Right lobe of liver (tissue), 6 donors: ENCODE data around the gene IL4I1. TPM values are rescaled to one million over a fixed set of nuclear protein-coding genes. Genes with fewer than 3 reads are reported as not detected.
"Not testable (repeated sequence)": the region's sequence is repeated elsewhere in the genome, so short reads cannot be mapped to it uniquely, and the experiment has no call there.

Source experiments
- ATAC-seq, 4 donors: fragments of 200-7000 bp; cut with Tn5 transposase; one replicate each; pipeline ENCODE4 v1.9.1; 2020; ENCODE audit warnings: mild to moderate bottlenecking in 4 of 4, moderate library complexity in 4 of 4
- DNase-seq, 3 donors: peaks; one replicate each; pipeline ENCODE4 v3.0.0-alpha.2; 2020
- H3K27ac ChIP-seq, 3 donors: fragments of 200-600 bp; one replicate each; pipeline ENCODE4 v1.8.0; 2022
- H3K27me3 ChIP-seq, 2 donors: fragments of 200-600 bp; one replicate each; pipeline ENCODE4 v1.8.0; 2022
- H3K36me3 ChIP-seq, 4 donors: fragments of 200-600 bp; sonication (generic) in 1 of 4; one replicate each; pipeline versions ENCODE4 v1.5.1 to v1.8.0; 2017 to 2022; ENCODE audit warnings: control low read depth in 1 of 4
- H3K4me1 ChIP-seq, 4 donors: fragments of 200-600 bp; sonication (generic) in 1 of 4; one replicate each; pipeline versions ENCODE4 v1.5.1 to v1.8.0; 2017 to 2022; ENCODE audit warnings: control low read depth in 1 of 4
- H3K4me3 ChIP-seq, 3 donors: fragments of 200-600 bp; one replicate each; pipeline ENCODE4 v1.8.0; 2022
- H3K9me3 ChIP-seq, 4 donors: fragments of 200-600 bp; sonication (generic) in 1 of 4; one replicate each; pipeline versions ENCODE4 v1.5.1 to v1.8.0; 2017 to 2022; ENCODE audit warnings: control low read depth in 1 of 4
- POLR2A ChIP-seq: fragments of 450-650 bp; IDR thresholded peaks from one replicate; pipeline ENCODE4 v1.6.1; 2017; ENCODE audit warnings: antibody characterized with exemption, mild to moderate bottlenecking
- WGBS: methylation state at CpG from one replicate; pipeline ENCODE4 v1.1.6; 2018; ENCODE audit warnings: low coverage, low lambda C conversion rate; ENCODE audit not compliant: insufficient coverage; ENCODE audit errors: missing lambda C conversion rate; 5-methylcytosine and 5-hydroxymethylcytosine counted together
- intact Hi-C, 2 donors: fragments of 100-400 bp; cut with DNase I; formaldehyde crosslinking; loops; one replicate each; pipeline versions ENCODE4 v1.11.2 to v1.14.1; 2022
- long read RNA-seq: library from polyadenylated mRNA; unstranded; transcript quantifications from one replicate; pipeline ENCODE4 v2.0.0, GENCODE V29; 2019
- total RNA-seq, 6 experiments: library from RNA; depleted of rRNA in 2 of 6; stranded (reverse); fragments of >200 nt in 2 of 6; fragmentation: NEBNext Ultra II Directional in 3 of 6; extraction: Animal tissue kit (Norgen Biotek cat#: 25700) in 3 of 6; gene quantifications; one replicate each; pipeline versions ENCODE4 v1.1.0 to v1.2.4, GENCODE V29; 2016 to 2023
- TF ChIP-seq, protein P1 (sequence below), 4 donors: fragments of 200-600 bp in 3 of 4; fragments of 450-650 bp in 1 of 4; IDR thresholded peaks; one replicate each; pipeline versions ENCODE4 v1.5.1 to v1.8.0; 2016 to 2022; ENCODE audit warnings: antibody characterized with exemption in 4 of 4, mild to moderate bottlenecking in 2 of 4
- donor health status: DM: no; HTN: yes; CAD: no.
- donor health status: DM: no; HTN: no; CAD: no.
- donor health status: DM: no; HTN: no; CAD: no.
- donor health status: DM: no; HTN: yes; CAD: no.
- donor health status: DM: no; HTN: yes; CAD: no.

IL4I1 gene
- total RNA-seq: 1 to 10 TPM in 2 of 6 experiments, under 1 TPM in 1, not detected in 3; 0.56 to 4.2 (median 1.0) TPM
- long read RNA-seq: 0 reads

DNA sequence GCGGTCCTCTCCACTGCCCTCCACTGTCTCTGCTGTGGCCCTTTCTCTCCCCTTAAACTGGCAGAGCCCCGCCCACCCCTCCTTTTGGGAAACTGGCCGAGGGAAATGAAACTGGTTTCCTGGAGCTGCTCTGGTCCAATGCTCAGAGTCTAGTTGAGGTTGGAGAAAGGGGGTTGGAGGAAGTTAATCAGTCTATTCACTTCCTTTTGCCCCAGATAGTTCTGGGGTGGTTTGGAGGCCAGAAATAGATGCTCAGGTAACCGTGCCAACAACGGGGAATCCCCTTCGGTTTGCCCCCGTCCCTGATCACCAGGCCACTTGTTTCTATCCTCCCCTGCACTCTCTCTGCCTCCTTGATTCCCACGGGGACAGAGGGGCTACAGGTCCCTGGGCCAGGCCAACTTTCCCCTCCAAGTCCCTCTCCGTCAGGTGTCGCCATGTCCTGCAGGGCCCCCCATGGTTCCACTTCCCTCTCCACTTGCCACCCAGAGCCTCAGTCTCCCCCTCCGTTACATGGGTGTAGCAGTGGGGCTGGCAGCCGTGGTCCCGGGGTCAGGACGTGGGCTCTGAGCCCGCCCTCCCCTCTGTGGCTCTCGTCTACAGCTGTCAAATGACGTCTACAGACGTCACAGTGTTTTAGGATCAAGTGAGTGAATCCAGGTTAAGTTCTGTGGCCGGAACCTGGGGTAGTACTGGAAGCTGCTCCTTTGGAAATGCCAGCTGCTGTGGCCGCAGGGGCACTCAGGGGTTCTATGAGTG, at the start of gene IL4I1:
Gene IL4I1 (minus strand): TSS at position 25 of the 759 bp plus-strand sequence. CDS start 727 bp downstream, outside the sequence.
- Histone ChIP-seq H3K4me3 (no peak within 1 kb of the TSS), H3K4me1 (no peaks in the 10 kb centered on the region), H3K9me3 (no peaks in the 10 kb centered on the region), H3K36me3 (no peaks in the 10 kb centered on the region), H3K27ac (peak within 1 kb of the TSS in 2 of 3 donors; percentile 24 to 57), H3K27me3 (no peaks in the 10 kb centered on the region)
- intact Hi-C loops: no loop called here
- DNase-seq (no peak), ATAC-seq (peak; percentile 35 to 69 (median 50))
- TF ChIP-seq, protein P1, sequence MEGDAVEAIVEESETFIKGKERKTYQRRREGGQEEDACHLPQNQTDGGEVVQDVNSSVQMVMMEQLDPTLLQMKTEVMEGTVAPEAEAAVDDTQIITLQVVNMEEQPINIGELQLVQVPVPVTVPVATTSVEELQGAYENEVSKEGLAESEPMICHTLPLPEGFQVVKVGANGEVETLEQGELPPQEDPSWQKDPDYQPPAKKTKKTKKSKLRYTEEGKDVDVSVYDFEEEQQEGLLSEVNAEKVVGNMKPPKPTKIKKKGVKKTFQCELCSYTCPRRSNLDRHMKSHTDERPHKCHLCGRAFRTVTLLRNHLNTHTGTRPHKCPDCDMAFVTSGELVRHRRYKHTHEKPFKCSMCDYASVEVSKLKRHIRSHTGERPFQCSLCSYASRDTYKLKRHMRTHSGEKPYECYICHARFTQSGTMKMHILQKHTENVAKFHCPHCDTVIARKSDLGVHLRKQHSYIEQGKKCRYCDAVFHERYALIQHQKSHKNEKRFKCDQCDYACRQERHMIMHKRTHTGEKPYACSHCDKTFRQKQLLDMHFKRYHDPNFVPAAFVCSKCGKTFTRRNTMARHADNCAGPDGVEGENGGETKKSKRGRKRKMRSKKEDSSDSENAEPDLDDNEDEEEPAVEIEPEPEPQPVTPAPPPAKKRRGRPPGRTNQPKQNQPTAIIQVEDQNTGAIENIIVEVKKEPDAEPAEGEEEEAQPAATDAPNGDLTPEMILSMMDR (IDR thresholded peaks at IDR 0.05): no peak
- TF ChIP-seq POLR2A: no peak
- WGBS: 28% methylated on average over 12 of the region's 20 CpGs

DNA sequence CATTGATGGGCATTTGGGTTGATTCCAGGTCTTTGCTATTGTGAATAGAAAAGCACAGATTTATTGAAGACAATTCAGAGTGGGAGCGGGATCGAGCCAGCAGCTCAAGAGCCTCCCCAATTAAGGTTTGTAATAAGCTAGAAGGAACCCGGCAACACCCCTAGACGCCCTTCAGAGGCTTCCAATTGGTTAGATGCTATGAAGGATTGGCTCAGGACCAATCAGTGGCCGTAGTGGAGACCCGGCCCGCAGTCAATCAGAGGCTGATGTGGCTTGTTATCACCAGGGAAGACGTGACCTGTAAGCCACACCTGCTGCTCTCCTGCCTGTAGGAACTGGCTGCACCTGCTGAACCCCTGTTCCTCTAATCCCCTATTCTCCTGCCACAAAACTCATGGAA, 49.7 kb upstream of the IL4I1 start:
- ATAC-seq: no peak

GRCh38 chr19:49944567-49944966, 47.9 kb upstream of the IL4I1 start:
- DNase-seq, intact Hi-C loops, H3K27me3 ChIP-seq, H3K36me3 ChIP-seq, ATAC-seq, H3K27ac ChIP-seq, H3K4me1 ChIP-seq, H3K4me3 ChIP-seq, H3K9me3 ChIP-seq: not testable (repeated sequence)
- WGBS: 81% methylated on average over 5 of the region's 5 CpGs

More for the DNA sequence above, 49.7 kb upstream of the IL4I1 start:
- Histone ChIP-seq H3K4me1 (no peaks in the 10 kb centered on the region), H3K36me3 (no peaks in the 10 kb centered on the region), H3K27me3 (no peaks in the 10 kb centered on the region), H3K9me3 (no peaks in the 10 kb centered on the region), H3K4me3 (no peak overlapping the region), H3K27ac (no peak overlapping the region)
- TF ChIP-seq POLR2A: no peak
- TF ChIP-seq, protein P1 (IDR thresholded peaks at IDR 0.05): no peak
- 65% methylated on average over 4 of the region's 8 CpGs for WGBS
- no peak for DNase-seq
- intact Hi-C loops: no loop called here

- no peak for TF ChIP-seq POLR2A
- TF ChIP-seq, protein P1 (IDR thresholded peaks at IDR 0.05): no peak
- 78% methylated on average over 5 of the region's 5 CpGs for WGBS
- no peak overlapping the region for H3K4me3 ChIP-seq
Observed at GRCh38 chr19:49940482-49940791, 43.8 kb upstream of the IL4I1 start.

GRCh38 chr19:49939721-49940481, 43.2 kb upstream of the IL4I1 start:
- peaks cover 0 to 7% (median 0%) of the 10 kb centered on the region in 4 donors for H3K4me1 ChIP-seq
- TF ChIP-seq, protein P1 (IDR thresholded peaks at IDR 0.05): no peak
- TF ChIP-seq POLR2A: no peak
- no peaks in the 10 kb centered on the region for H3K9me3 ChIP-seq
- no peak for ATAC-seq
- intact Hi-C loops: no loop called here
- H3K4me3 ChIP-seq: no peak overlapping the region
- no peaks in the 10 kb centered on the region for H3K36me3 ChIP-seq
- no peak overlapping the region for H3K27ac ChIP-seq
- DNase-seq: no peak
- no peaks in the 10 kb centered on the region for H3K27me3 ChIP-seq
- WGBS: 90% methylated on average over 4 of the region's 7 CpGs

More at GRCh38 chr19:49940482-49940791, 43.8 kb upstream of the IL4I1 start:
- Histone ChIP-seq H3K4me1 (peaks cover 0 to 7% (median 0%) of the 10 kb centered on the region in 4 donors), H3K36me3 (no peaks in the 10 kb centered on the region), H3K27ac (no peak overlapping the region), H3K27me3 (no peaks in the 10 kb centered on the region), H3K9me3 (no peaks in the 10 kb centered on the region)
- intact Hi-C loops: no loop called here
- DNase-seq (no peak), ATAC-seq (no peak)
